Endothelial cell of umbilical vein (primary cell): ENCODE measurements around the gene OCA2. TPM values are rescaled to one million over a fixed set of nuclear protein-coding genes. Genes with fewer than 3 reads are reported as not detected.

Experiments
- BruUV-seq: library from RNA; stranded (reverse); fragments of 400-500 nt; replicated peaks from 2 replicates; lab custom pipeline; 2021; lab: Mats Ljungman, UMichigan
- CTCF ChIA-PET: fragments of 300-600, 350-600 bp; sonication (Branson Sonifier 250); formaldehyde crosslinking; loops from one replicate; lab custom pipeline; 2021; ENCODE audit warnings: antibody characterized with exemption, inconsistent platforms; lab: Charles Lee
- POLR2A ChIA-PET: fragments of 300-600, 350-600 bp; sonication (Branson Sonifier 250); formaldehyde crosslinking; loops from one replicate; lab custom pipeline; 2021; ENCODE audit warnings: antibody characterized with exemption, inconsistent platforms; lab: Charles Lee
- DNase-seq: peaks from one replicate; pipeline ENCODE4 v3.0.0-alpha.2; 2011; ENCODE audit warnings: low read depth, low spot score
- FAIRE-seq: peaks from 2 replicates; lab custom pipeline; 2011; peaks lifted over from hg19 to GRCh38; lab: Jason Lieb, UNC
- H2AFZ ChIP-seq: 2 replicates; pipeline ENCODE4 v1.6.0; 2012; ENCODE audit warnings: low read depth, low read length, control low read depth, inconsistent platforms
- H3K27ac ChIP-seq: 2 replicates; pipeline ENCODE4 v1.5.1; 2011; ENCODE audit warnings: low read depth, mild to moderate bottlenecking, control low read depth, low read length, moderate library complexity; ENCODE audit not compliant: insufficient read depth
- H3K27me3 ChIP-seq, 2 experiments: 2 replicates each; pipeline versions ENCODE4 v1.6.0 to v1.6.1; 2011; ENCODE audit warnings: low read length in 2 of 2, mixed read lengths in 1 of 2; ENCODE audit not compliant: control insufficient read depth in 2 of 2, insufficient read depth in 2 of 2
- H3K36me3 ChIP-seq, 2 experiments: 2 replicates in 1 of 2; 3 replicates in 1 of 2; pipeline ENCODE4 v1.5.1; 2011; ENCODE audit warnings: low read length in 2 of 2, mild to moderate bottlenecking in 1 of 2, moderate library complexity in 1 of 2; ENCODE audit not compliant: control insufficient read depth in 2 of 2, insufficient read depth in 2 of 2; ENCODE audit errors: extremely low read depth in 1 of 2
- H3K4me1 ChIP-seq: 3 replicates; pipeline ENCODE4 v1.5.1; 2011; ENCODE audit warnings: mild to moderate bottlenecking, low read length; ENCODE audit not compliant: control insufficient read depth, insufficient read depth; ENCODE audit errors: extremely low read depth
- H3K4me2 ChIP-seq: 2 replicates; pipeline ENCODE4 v1.6.1; 2011; ENCODE audit warnings: low read length, control low read depth, mixed read lengths; ENCODE audit not compliant: insufficient read depth
- H3K4me3 ChIP-seq, 3 experiments: fragments of 200-600 bp in 1 of 3; sonication (generic), shearing (Covaris generic) in 1 of 3; replicated peaks in 1 of 3; 2 replicates each; pipeline ENCODE4 v1.5.1; 2011 to 2016; ENCODE audit warnings: control low read depth in 3 of 3, low read length in 3 of 3, mild to moderate bottlenecking in 2 of 3, inconsistent platforms in 1 of 3, low read depth in 1 of 3, moderate library complexity in 1 of 3; ENCODE audit not compliant: insufficient read depth in 1 of 3
- H3K79me2 ChIP-seq: 2 replicates; pipeline ENCODE4 v1.6.0; 2012; ENCODE audit warnings: low read length, inconsistent platforms; ENCODE audit not compliant: control insufficient read depth, insufficient read depth
- H3K9ac ChIP-seq: replicated peaks from 2 replicates; pipeline ENCODE3; 2011; ENCODE audit warnings: low read length, control low read depth; ENCODE audit not compliant: insufficient read depth; ENCODE audit errors: extremely low read depth
- H3K9me1 ChIP-seq: replicated peaks from 3 replicates; pipeline ENCODE4 v1.6.0; 2011; ENCODE audit warnings: mild to moderate bottlenecking, low read length; ENCODE audit not compliant: control insufficient read depth, insufficient read depth; ENCODE audit errors: extremely low read depth
- H3K9me3 ChIP-seq: replicated peaks from 2 replicates; pipeline ENCODE4 v1.5.1; 2012; ENCODE audit warnings: low read length, inconsistent platforms; ENCODE audit not compliant: control insufficient read depth, insufficient read depth
- H4K20me1 ChIP-seq: replicated peaks from 2 replicates; pipeline ENCODE3; 2011; ENCODE audit warnings: mild to moderate bottlenecking, low read length; ENCODE audit not compliant: control insufficient read depth, insufficient read depth; ENCODE audit errors: extremely low read depth
- CTCF ChIP-seq, 2 donors: IDR thresholded peaks; 1 replicate in 1 of 2; 2 replicates in 1 of 2; pipeline ENCODE4 v1.5.1; 2011; ENCODE audit warnings: low read length in 2 of 2, mild to moderate bottlenecking in 2 of 2, moderate library complexity in 2 of 2, control low read depth in 1 of 2, inconsistent platforms in 1 of 2, low read depth in 1 of 2; ENCODE audit not compliant: insufficient read depth in 1 of 2; ENCODE audit errors: extremely low read depth in 1 of 2
- EZH2 ChIP-seq: IDR thresholded peaks from 2 replicates; pipeline ENCODE4 v1.6.1; 2012; ENCODE audit warnings: borderline replicate concordance, low read depth, mild to moderate bottlenecking, moderate library complexity, low read length, inconsistent platforms; ENCODE audit not compliant: severe bottlenecking
- FOS ChIP-seq: IDR thresholded peaks from 2 replicates; pipeline ENCODE4 v1.6.1; 2011; ENCODE audit warnings: mild to moderate bottlenecking, low read length, moderate library complexity, borderline replicate concordance; ENCODE audit not compliant: insufficient read depth
- GATA2 ChIP-seq: IDR thresholded peaks from 2 replicates; pipeline ENCODE4 v1.7.0; 2011; ENCODE audit warnings: low read depth, mild to moderate bottlenecking, moderate library complexity, mixed read lengths, low read length; ENCODE audit not compliant: insufficient read length, insufficient read depth
- JUN ChIP-seq: IDR thresholded peaks from 2 replicates; pipeline ENCODE4 v1.6.1; 2011; ENCODE audit warnings: borderline replicate concordance, low read depth; ENCODE audit not compliant: insufficient read length, insufficient read depth
- MYC ChIP-seq: IDR thresholded peaks from one replicate; pipeline ENCODE4 v1.6.1; 2011; ENCODE audit warnings: mild to moderate bottlenecking, low read depth, low read length
- POLR2A ChIP-seq: IDR thresholded peaks from 2 replicates; pipeline ENCODE4 v1.6.1; 2012; ENCODE audit warnings: low read depth, mild to moderate bottlenecking, control low read depth, low read length
- POLR2AphosphoS5 ChIP-seq: IDR thresholded peaks from 2 replicates; pipeline ENCODE4 v1.6.1; 2012; ENCODE audit warnings: low read depth, mild to moderate bottlenecking, control low read depth, low read length, moderate library complexity; ENCODE audit not compliant: insufficient read depth
- dilution Hi-C: fragments of 300-500 bp; cut with MboI; formaldehyde crosslinking; loops from one replicate; pipeline ENCODE4 v1.15.0; 2019; ENCODE audit warnings: low sequenced_read_pairs; ENCODE audit not compliant: extremely low pct_ligation_motif_present
- intact Hi-C: fragments of 100-400 bp; cut with micrococcal nuclease; formaldehyde crosslinking; loops from one replicate; pipeline ENCODE4 v1.10.0; 2022
- polyA plus RNA-seq, 4 experiments: library from polyadenylated mRNA; depleted of rRNA in 3 of 4; stranded (reverse) in 3 of 4; unstranded in 1 of 4; fragments of >200 nt; gene quantifications; 2 replicates each; pipeline versions ENCODE4 v1.2.1 to v1.2.3, GENCODE V29; 2011 to 2012; ENCODE audit warnings: missing spikeins in 1 of 4
- total RNA-seq: library from RNA; stranded (reverse); gene quantifications from 2 replicates; pipeline ENCODE4 v1.2.3, GENCODE V29; 2021
- TF ChIP-seq, protein P1 (sequence below): IDR thresholded peaks from 2 replicates; pipeline ENCODE4 v1.6.1; 2011; ENCODE audit not compliant: insufficient read depth, insufficient read length

Gene OCA2
- total and polyA plus RNA-seq, 2 donors (not counting 3 experiments of a cell fraction or from before 2014, with no cell fraction given): not detected

DNA sequence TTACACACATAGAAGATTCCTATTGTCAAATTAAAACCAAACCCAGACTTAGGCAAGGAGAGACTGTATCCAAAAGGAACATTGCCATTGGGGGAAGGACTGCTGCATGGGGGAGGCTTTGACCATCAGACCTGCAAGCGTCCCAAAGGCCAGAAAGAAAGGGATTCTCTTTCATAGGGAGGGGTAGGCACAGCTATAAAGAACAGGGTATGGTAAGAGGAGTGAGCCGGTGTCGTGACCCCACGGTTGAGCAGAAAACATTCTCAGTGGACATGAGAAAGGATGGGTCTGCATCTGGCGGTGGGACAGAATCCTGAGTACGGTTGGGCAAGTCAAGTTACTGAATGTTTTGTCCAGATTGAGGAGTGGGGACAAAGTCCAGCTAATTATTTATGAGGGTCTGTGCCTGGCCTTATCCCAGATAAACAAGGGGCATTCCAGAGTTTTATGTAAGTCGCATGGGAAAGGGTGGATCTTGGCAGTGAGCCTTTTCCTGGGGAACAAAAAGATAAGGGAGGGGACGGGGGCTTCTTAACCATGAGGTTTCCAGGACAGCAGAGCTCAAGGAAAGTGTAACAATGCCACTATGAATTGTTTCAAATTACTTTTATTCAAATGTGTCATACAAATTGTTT lies 357.8 kb downstream of the OCA2 start:
- H3K27ac ChIP-seq: no peak overlapping the region
- H3K79me2 ChIP-seq: no peaks in the 10 kb centered on the region
- H3K9me1 ChIP-seq: no peaks in the 10 kb centered on the region
- H3K4me3 ChIP-seq: no peak overlapping the region
- H4K20me1 ChIP-seq: no peaks in the 10 kb centered on the region
- intact Hi-C loops: no loop called here
- peaks cover 7% of the 10 kb centered on the region for H3K9me3 ChIP-seq
- POLR2A ChIA-PET: no interaction called here
- no peak overlapping the region for H3K4me2 ChIP-seq
- dilution Hi-C loops: no loop called here
- DNase-seq (no peak), FAIRE-seq (no peak)
- H3K27me3 ChIP-seq: no peaks in the 10 kb centered on the region
- H3K4me1 ChIP-seq: no peaks in the 10 kb centered on the region
- no peak overlapping the region for H3K9ac ChIP-seq
- BruUV-seq: no TSS peak
- CTCF ChIA-PET: no interaction called here
- TF ChIP-seq EZH2 (no peak), POLR2A (no peak), MYC (no peak), CTCF (IDR thresholded peaks at IDR 0.05; ENCODE audit: extremely low read depth in 1 of 2, insufficient read depth in 1 of 2, low read depth in 1 of 2, low read length in 2 of 2) (no peak), FOS (no peak), JUN (no peak), POLR2AphosphoS5 (no peak), GATA2 (no peak)
- TF ChIP-seq, protein P1, sequence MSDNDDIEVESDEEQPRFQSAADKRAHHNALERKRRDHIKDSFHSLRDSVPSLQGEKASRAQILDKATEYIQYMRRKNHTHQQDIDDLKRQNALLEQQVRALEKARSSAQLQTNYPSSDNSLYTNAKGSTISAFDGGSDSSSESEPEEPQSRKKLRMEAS: no peak
- H2AFZ ChIP-seq: no peak overlapping the region
- H3K36me3 ChIP-seq: no peaks in the 10 kb centered on the region
